Large intestine (tissue), 3 donors: Measurements from ENCODE around the gene C6orf118. TPM values are rescaled to one million over a fixed set of nuclear protein-coding genes. Genes with fewer than 3 reads are reported as not detected.

ENCODE experiments used
- DNase-seq, 2 donors: peaks; one replicate each; pipeline versions ENCODE4 v3.0.0 to v3.0.0-alpha.2; 2013
- H3K27ac ChIP-seq: one replicate; pipeline ENCODE4 v1.5.1; 2013; ENCODE audit warnings: low read length
- H3K27me3 ChIP-seq: 2 replicates; pipeline ENCODE4 v1.6.1; 2013; ENCODE audit warnings: low read length; ENCODE audit not compliant: control insufficient read depth, insufficient read depth
- H3K36me3 ChIP-seq: 2 replicates; pipeline ENCODE4 v1.6.1; 2013; ENCODE audit warnings: low read length; ENCODE audit not compliant: control insufficient read depth, insufficient read depth
- H3K4me1 ChIP-seq: one replicate; pipeline ENCODE4 v1.6.1; 2013; ENCODE audit warnings: low read length; ENCODE audit not compliant: control insufficient read depth, insufficient read depth
- H3K4me3 ChIP-seq: one replicate; pipeline ENCODE4 v1.5.1; 2013; ENCODE audit warnings: low read length
- H3K9me3 ChIP-seq: one replicate; pipeline ENCODE4 v1.6.1; 2013; ENCODE audit warnings: mild to moderate bottlenecking, low read depth, low read length, moderate library complexity; ENCODE audit not compliant: control insufficient read depth
- WGBS: methylation state at CpG from one replicate; pipeline ENCODE4 v1.1.5; 2013; ENCODE audit warnings: low lambda C conversion rate; ENCODE audit not compliant: insufficient coverage; 5-methylcytosine and 5-hydroxymethylcytosine counted together
- polyA plus RNA-seq: library from polyadenylated mRNA; unstranded; fragments of 120-200 nt; gene quantifications from one replicate; pipeline ENCODE4 v1.2.1, GENCODE V29; 2013

Gene C6orf118
- polyA plus RNA-seq, 1 donor: 0.78 TPM

DNA sequence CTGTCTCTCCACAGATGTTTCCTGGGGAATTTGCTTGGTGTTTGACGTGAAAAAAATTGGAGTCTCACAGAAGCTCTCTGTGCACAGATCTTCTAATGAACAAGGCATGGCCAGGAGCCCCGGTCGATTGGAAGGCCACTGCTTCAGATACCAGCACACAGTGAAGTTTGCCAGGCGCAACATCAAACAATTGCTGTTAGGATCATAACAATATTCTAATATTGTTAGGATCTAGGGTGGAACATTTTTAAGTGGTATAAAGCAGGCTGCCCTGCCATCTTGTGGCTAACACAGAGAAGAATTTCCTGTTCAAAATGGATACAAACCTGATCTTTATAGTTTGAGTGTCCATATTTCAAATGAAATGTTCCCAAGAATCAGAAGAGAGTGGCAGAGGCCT, 64.1 kb downstream of the C6orf118 start:
- WGBS: no CpG with 5 or more reads among the region's 4 CpGs
- Histone ChIP-seq H3K4me1 (no peaks in the 10 kb centered on the region), H3K4me3 (no peak overlapping the region), H3K36me3 (no peaks in the 10 kb centered on the region), H3K27ac (no peak overlapping the region), H3K27me3 (no peaks in the 10 kb centered on the region), H3K9me3 (no peaks in the 10 kb centered on the region)
- no peak for DNase-seq

DNA sequence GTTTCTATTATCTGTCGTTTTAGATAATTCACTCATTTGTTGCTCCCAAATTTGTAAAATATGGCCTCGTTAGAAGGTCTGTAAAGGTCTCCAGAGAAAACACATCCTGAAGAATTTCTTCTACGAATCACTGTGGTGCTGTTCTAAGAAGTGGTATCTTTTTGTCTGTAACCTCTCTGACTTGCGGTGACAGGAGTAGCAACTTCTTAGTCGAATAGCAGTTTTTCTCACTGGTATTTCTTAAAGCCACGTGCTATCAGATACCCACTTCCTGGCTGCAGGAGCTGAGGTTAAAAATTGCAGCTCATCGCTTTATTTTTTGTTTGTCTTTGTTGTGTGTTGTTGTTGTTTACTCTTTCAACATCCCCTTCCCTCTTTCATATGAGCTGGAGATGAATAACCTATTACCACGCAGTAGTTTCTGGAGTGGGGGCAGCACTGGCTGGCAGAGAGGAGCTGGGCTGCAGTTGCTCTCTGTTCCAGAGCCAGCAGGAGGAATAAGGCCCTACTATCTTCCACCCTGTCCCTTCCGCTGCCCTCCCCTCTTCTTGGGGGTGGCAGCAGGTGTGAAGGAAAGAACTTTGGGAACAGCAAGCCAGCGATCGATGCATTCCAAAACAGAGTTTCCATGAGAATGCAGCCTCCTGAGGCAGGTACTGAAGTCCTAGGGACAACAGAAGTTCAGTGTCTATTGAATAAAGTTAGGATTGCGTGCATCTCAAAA, 64.7 kb downstream of the C6orf118 start:
- Histone ChIP-seq H3K27ac (no peak overlapping the region), H3K36me3 (no peaks in the 10 kb centered on the region), H3K9me3 (no peaks in the 10 kb centered on the region), H3K4me1 (no peaks in the 10 kb centered on the region), H3K4me3 (no peak overlapping the region), H3K27me3 (no peaks in the 10 kb centered on the region)
- WGBS: 100% methylated on average over 1 of the region's 12 CpGs
- no peak for DNase-seq

DNA sequence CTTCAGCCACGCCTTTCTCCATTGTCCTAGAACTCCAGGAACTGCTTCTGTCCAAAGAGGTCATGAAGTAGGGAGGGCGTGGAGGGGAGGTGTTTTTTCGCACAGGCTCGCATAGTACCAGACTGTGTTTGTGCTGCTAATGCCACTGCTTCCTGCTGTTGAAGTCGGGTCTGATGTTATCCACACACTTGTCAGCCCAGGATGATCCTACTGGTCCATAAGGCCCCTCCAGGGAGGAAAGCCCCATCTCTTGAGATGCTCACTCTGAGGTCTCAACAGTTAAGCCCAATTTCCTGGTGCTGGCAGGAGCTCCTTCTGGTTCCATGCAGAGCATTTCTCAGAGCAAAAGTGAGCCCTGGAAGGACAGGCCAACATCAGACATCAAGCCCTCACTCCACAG, 65.6 kb downstream of the C6orf118 start:
- no CpG with 5 or more reads among the region's 5 CpGs for WGBS
- Histone ChIP-seq H3K27me3 (no peaks in the 10 kb centered on the region), H3K9me3 (no peaks in the 10 kb centered on the region), H3K4me1 (no peaks in the 10 kb centered on the region), H3K4me3 (no peak overlapping the region), H3K27ac (no peak overlapping the region), H3K36me3 (no peaks in the 10 kb centered on the region)
- no peak for DNase-seq

DNA sequence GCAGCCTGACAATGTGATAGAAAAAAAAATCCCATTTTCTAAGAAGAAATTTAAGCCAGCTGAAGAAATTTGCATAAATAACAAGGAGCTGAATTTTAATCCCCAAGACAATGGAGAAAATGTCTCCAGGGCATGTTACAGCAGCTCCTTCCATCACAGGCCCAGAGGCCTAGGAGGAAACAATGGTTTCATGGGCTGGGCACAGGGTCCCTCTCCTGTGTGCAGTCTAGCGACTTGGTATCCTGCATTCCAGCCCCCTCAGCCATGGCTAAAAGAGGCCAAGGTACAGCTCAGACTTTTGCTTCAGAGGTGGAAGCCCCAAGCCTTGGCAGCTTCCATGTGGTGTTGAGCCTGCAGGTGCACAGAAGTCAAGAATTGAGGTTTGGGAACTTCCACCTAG, 73.1 kb downstream of the C6orf118 start:
- no CpG with 5 or more reads among the region's 1 CpG for WGBS
- no peaks in the 10 kb centered on the region for H3K27me3 ChIP-seq
- H3K9me3 ChIP-seq: no peaks in the 10 kb centered on the region
- H3K27ac ChIP-seq: no peak overlapping the region
- no peak for DNase-seq
- H3K36me3 ChIP-seq: no peaks in the 10 kb centered on the region
- no peak overlapping the region for H3K4me3 ChIP-seq
- H3K4me1 ChIP-seq: no peaks in the 10 kb centered on the region

DNA sequence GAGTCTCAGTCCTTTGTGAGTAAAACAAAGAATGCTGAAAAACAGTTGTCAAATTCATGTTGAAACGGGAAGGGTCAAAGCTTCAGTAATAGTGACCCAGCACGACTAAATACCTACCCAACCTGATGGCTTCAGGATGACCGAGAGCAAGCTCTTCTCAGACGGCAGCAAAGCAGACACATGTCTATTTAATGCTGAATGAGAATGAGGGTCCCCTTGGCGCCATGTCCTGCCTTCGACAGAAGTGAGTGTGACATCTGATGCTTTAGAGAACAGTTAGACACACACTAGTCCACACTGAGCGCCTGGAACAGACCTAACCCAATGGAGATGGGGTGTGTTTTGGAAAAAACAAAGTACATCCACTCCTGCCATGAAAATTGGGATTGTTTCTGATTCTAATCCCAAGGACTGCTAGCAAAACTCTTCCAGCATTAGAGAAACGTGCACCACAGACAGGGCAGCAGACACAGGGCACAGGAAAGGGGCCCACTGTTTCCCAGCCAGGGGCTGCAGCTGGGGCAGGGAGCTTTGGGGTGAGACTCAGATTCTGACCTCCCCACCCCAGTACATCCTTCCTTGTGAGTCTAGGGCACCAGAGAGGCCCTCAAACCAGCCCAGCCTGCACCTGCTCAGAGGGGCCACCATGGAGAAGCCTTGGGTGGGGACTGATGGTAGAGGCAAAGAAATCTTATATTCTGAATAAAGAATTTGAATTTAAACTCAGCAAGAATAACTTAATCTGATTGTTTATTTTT, 76.5 kb downstream of the C6orf118 start:
- no CpG with 5 or more reads among the region's 8 CpGs for WGBS
- Histone ChIP-seq H3K4me3 (no peak overlapping the region), H3K4me1 (no peaks in the 10 kb centered on the region), H3K9me3 (no peaks in the 10 kb centered on the region), H3K27ac (no peak overlapping the region), H3K36me3 (no peaks in the 10 kb centered on the region), H3K27me3 (no peaks in the 10 kb centered on the region)
- no peak for DNase-seq

DNA sequence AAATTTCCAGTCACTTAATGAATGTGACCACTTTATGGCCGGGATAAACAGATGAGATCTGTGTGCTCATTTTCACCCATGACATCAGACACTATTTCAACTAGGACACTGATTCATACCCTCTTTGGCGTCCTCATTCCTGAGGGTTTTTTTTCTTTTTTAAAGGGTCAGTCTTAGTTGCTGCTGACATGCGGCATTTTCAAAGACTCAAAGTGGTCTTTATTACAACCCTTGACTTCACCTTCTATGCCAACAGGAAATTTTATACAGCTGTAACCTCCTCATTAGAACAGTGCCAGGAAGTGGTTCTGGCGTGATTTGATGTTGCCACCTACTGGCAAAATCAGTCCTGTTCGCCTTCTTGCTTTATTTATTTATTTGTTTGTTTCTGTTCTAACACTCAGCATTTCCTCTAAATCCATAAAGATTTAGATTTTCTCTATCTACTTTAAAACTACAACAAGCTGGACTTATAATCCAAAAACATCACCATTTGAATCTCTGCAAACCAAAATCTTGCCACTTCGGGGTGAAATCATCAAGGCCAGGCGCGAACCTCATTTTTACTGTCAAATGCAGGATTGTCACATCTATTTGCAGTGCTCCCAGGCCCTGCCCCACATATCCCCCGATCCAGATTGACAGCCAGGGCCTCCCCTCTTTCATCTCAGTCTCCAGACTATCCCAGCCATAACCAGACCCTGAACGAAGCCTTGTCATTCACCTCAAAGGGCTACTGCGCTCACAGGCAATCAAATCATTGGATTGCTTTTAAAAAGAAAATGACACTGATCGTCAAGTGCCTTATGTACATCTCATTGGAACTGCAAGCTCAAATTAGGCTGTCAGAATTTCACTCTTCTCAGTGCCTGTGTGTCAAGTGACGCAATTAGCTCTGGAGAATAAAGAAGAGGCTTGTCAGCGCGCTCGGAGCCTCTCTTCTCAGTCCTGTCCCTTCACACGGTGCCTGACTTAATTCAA, 77.5 kb downstream of the C6orf118 start:
- Histone ChIP-seq H3K4me1 (no peaks in the 10 kb centered on the region), H3K27ac (no peak overlapping the region), H3K27me3 (no peaks in the 10 kb centered on the region), H3K36me3 (no peaks in the 10 kb centered on the region), H3K4me3 (no peak overlapping the region), H3K9me3 (no peaks in the 10 kb centered on the region)
- 50% methylated on average over 5 of the region's 17 CpGs for WGBS
- DNase-seq: no peak

DNA sequence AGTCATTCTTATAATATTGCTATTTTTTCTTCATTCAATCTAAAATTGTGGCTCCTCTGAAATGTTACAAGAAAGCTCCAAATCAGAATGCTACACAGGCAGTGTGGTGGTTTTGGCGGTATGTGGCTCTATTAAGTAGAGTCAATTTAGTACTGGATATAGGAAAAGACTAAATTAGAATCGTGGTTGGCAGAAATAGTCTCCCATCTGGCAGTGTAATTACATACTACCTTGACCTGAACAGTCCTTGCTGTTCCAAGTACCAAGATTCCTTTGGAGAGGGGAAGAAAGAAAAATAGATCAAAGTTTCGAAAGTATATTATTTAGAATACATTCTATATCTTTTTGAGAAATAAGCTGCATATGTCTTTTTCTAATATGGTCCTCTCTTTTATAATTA, 78.2 kb downstream of the C6orf118 start:
- DNase-seq: no peak
- Histone ChIP-seq H3K9me3 (no peaks in the 10 kb centered on the region), H3K27me3 (no peaks in the 10 kb centered on the region), H3K27ac (no peak overlapping the region), H3K4me3 (no peak overlapping the region), H3K4me1 (no peaks in the 10 kb centered on the region), H3K36me3 (no peaks in the 10 kb centered on the region)
- WGBS: 69% methylated on average over 2 of the region's 3 CpGs
